OCI-LY3 (cell line): ENCODE data around the gene TNKS1BP1.

Experiments
- H2AFZ ChIP-seq: fragments of 200-600, 300-600 bp; shearing (Covaris generic); 2 replicates; pipeline ENCODE4 v1.6.0; 2014; ENCODE audit warnings: antibody characterized with exemption, low read depth, low read length
- H3K27ac ChIP-seq: fragments of 200-600, 300-600 bp; sonication (generic); 2 replicates; pipeline ENCODE4 v1.5.1; 2014; ENCODE audit warnings: mild to moderate bottlenecking, low read length, moderate library complexity, mixed read lengths
- H3K27me3 ChIP-seq: fragments of 200-600, 300-600 bp; sonication (generic); 2 replicates; pipeline ENCODE4 v1.6.1; 2014; ENCODE audit warnings: low read depth, low read length, mixed read lengths
- H3K36me3 ChIP-seq: fragments of 200-600, 300-600 bp; sonication (generic); replicated peaks from 2 replicates; pipeline ENCODE3; 2014; ENCODE audit warnings: low read depth, low read length, mixed read lengths
- H3K4me1 ChIP-seq: fragments of 300-600, 200-600 bp; sonication (generic); 2 replicates; pipeline ENCODE4 v1.6.1; 2014; ENCODE audit warnings: low read length, mixed read lengths
- H3K4me2 ChIP-seq: fragments of 200-600, 300-600 bp; sonication (generic); 2 replicates; pipeline ENCODE4 v1.6.1; 2014; ENCODE audit warnings: low read length, mixed read lengths
- H3K4me3 ChIP-seq: fragments of 300-600, 200-600 bp; sonication (generic); 2 replicates; pipeline ENCODE4 v1.5.1; 2014; ENCODE audit warnings: antibody characterized with exemption, mild to moderate bottlenecking, low read length, moderate library complexity
- H3K79me2 ChIP-seq: fragments of 300-600, 200-600 bp; shearing (Covaris generic); 2 replicates; pipeline ENCODE4 v1.6.1; 2014; ENCODE audit warnings: mild to moderate bottlenecking, low read length, mixed read lengths
- H3K9ac ChIP-seq: fragments of 300-600, 200-600 bp; shearing (Covaris generic); 2 replicates; pipeline ENCODE4 v1.6.0; 2014; ENCODE audit warnings: mild to moderate bottlenecking, low read length, moderate library complexity
- H3K9me3 ChIP-seq: fragments of 200-600, 300-600 bp; shearing (Covaris generic); 2 replicates; pipeline ENCODE4 v1.6.1; 2014; ENCODE audit warnings: low read length, mixed read lengths; ENCODE audit not compliant: insufficient read depth
- H4K20me1 ChIP-seq: fragments of 200-600, 300-600 bp; sonication (generic); 2 replicates; pipeline ENCODE4 v1.6.1; 2016; ENCODE audit warnings: low read length, mixed read lengths; ENCODE audit not compliant: insufficient read depth
- EZH2phosphoT487 ChIP-seq: fragments of 200-600 bp; shearing (Covaris generic); IDR thresholded peaks from 2 replicates; pipeline ENCODE4 v1.6.1; 2018; ENCODE audit warnings: antibody characterized with exemption, mixed run types, low read depth
- TF ChIP-seq, protein P1 (sequence below): fragments of 200-600, 300-600 bp; sonication (generic); IDR thresholded peaks from 2 replicates; pipeline ENCODE4 v1.5.1; 2014; ENCODE audit warnings: antibody characterized with exemption, low read length, low read depth

TNKS1BP1 gene

DNA sequence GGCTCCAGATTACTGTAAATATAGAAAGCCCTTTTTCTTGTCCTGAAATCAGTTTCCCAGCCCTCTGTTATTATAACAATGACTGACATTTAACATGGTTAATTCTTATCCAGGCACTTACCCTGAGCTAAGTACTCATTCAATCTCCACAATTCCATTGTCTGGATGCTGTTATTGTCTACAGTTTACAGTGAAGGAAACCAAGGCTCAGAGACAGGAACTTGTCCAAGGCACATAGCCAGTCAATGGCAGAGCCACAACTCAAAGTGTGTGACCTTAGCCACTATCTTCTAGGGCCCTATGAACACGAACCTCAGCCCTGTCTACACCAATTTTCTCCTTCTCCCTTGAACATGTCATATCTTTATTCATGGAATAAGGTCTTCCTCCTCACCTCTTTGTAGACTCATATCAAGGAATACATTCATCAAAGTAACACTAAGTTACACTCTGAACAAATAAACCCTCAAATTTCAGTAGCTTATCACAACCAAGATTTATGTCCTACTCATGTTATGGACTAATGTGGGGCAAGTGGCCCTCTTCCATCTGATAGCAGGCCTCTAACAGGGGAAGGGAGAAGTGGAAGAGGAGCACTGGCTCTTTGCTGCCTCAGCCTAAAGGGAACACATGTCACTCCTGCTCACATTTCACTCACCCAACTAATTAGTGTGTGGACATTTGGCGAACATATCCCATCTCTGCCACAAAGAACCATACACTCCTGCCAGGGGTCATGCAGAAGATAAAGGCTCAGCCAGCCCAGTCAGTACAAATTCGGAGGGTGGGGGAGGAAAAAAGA is 48.4 kb downstream of the TNKS1BP1 start:
- Histone ChIP-seq H4K20me1 (no peaks in the 10 kb centered on the region), H3K9ac (no peak overlapping the region), H3K79me2 (no peaks in the 10 kb centered on the region), H3K27ac (no peak overlapping the region), H3K4me3 (no peak overlapping the region), H3K9me3 (no peaks in the 10 kb centered on the region), H2AFZ (no peak overlapping the region), H3K36me3 (no peaks in the 10 kb centered on the region), H3K4me1 (peaks cover 4% of the 10 kb centered on the region; the same call in 1 of the 2 replicates), H3K4me2 (no peak overlapping the region), H3K27me3 (peaks cover 21% of the 10 kb centered on the region; the same call in 1 of the 2 replicates)
- no peak for TF ChIP-seq EZH2phosphoT487
- TF ChIP-seq, protein P1, sequence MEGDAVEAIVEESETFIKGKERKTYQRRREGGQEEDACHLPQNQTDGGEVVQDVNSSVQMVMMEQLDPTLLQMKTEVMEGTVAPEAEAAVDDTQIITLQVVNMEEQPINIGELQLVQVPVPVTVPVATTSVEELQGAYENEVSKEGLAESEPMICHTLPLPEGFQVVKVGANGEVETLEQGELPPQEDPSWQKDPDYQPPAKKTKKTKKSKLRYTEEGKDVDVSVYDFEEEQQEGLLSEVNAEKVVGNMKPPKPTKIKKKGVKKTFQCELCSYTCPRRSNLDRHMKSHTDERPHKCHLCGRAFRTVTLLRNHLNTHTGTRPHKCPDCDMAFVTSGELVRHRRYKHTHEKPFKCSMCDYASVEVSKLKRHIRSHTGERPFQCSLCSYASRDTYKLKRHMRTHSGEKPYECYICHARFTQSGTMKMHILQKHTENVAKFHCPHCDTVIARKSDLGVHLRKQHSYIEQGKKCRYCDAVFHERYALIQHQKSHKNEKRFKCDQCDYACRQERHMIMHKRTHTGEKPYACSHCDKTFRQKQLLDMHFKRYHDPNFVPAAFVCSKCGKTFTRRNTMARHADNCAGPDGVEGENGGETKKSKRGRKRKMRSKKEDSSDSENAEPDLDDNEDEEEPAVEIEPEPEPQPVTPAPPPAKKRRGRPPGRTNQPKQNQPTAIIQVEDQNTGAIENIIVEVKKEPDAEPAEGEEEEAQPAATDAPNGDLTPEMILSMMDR, result no peak

DNA sequence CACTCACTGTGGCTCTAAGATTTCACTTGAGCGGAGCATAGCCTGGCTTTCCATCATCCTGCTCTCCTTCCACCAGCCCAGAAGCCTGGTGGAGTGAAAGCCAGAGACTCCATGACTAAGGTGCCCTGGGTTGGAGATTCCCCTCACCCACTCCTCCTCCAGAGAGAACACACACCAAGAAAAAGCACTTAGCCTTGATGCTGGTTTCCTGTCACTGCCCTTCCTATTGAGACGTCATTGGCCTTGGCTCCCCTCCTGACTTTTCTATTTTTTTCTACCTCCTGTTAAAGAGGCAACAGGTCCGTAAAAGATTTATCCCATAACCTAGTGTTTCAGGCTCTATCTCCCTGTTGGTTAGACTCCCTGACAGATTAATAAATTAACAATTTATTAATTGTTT is 49.2 kb downstream of the TNKS1BP1 start:
- TF ChIP-seq, protein P1, result no peak
- no peak for TF ChIP-seq EZH2phosphoT487
- Histone ChIP-seq H3K4me2 (no peak overlapping the region), H3K4me3 (no peak overlapping the region), H3K36me3 (no peaks in the 10 kb centered on the region), H3K79me2 (no peaks in the 10 kb centered on the region), H4K20me1 (no peaks in the 10 kb centered on the region), H3K4me1 (peaks cover 4% of the 10 kb centered on the region; the same call in 1 of the 2 replicates), H3K9ac (no peak overlapping the region), H2AFZ (no peak overlapping the region), H3K9me3 (no peaks in the 10 kb centered on the region), H3K27me3 (peaks cover 21% of the 10 kb centered on the region; the same call in 1 of the 2 replicates), H3K27ac (no peak overlapping the region)

DNA sequence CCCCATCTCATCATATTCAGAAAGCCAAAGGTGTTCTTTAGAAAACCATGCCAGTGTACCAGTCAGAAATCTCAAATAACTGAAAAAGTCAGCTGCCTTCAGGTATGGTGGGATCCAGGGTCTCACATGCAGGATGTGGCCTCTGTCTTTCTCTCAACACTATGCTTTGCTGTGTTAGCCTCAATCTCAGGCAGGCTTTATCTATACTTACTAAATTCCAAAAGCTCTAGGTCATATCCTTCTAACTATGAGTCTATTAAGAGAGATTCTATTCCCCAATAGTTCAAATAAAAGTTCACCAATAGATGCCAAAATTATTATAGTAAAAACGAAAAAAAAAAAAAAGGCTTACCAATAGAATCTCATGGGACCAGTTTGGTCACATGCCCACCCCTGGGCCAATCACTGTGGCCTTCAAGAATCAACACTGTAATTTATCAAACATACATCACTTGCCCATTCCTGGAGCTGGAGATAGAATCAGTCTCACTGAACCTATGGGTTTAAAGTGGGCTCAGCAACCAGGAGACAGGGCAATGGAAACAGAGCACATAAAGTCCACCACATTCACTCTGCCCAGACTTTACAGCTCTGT is 49.8 kb downstream of the TNKS1BP1 start:
- H3K27ac ChIP-seq, result no peak overlapping the region
- peaks cover 26% of the 10 kb centered on the region for H3K27me3 ChIP-seq
- no peak overlapping the region for H2AFZ ChIP-seq
- H3K9me3 ChIP-seq, result no peaks in the 10 kb centered on the region
- TF ChIP-seq, protein P1, result no peak
- TF ChIP-seq EZH2phosphoT487, result no peak
- H3K4me2 ChIP-seq, result no peak overlapping the region
- H3K36me3 ChIP-seq, result no peaks in the 10 kb centered on the region
- H3K4me1 ChIP-seq, result peaks cover 4% of the 10 kb centered on the region; the same call in 1 of the 2 replicates
- H3K79me2 ChIP-seq, result no peaks in the 10 kb centered on the region
- H3K9ac ChIP-seq, result no peak overlapping the region
- H3K4me3 ChIP-seq, result no peak overlapping the region
- H4K20me1 ChIP-seq, result no peaks in the 10 kb centered on the region

DNA sequence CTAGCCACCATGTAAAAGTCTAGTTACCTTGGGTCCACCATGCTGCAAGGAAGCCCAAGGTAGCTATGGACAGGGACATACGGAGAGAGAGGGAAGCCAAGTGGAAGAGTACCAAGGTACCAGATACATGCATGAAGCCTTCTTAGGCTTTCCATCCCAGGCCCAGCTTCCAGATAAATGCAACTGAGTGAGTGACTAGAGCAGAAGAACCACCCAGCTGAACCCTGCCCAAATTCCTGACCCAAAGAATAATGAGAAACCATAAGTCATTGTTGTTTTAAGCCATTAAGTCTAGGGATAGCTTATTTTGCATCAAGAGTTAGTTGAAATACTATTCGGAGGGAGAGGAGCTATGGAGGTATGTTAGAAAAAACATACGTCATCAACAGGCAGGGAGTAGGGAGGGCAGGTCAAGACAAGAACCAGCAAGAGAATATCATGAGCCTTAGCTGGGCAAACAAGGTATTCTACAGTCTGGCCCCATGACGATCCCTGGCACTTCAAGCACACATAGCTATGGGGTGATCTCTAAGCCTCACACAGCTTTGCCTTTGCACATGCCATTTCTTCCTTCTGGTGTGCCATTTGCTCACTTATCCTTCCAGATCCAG is 51.2 kb downstream of the TNKS1BP1 start:
- peaks cover 4% of the 10 kb centered on the region; the same call in 1 of the 2 replicates for H3K4me1 ChIP-seq
- no peak overlapping the region for H2AFZ ChIP-seq
- no peak overlapping the region for H3K4me2 ChIP-seq
- no peak overlapping the region for H3K27ac ChIP-seq
- H3K4me3 ChIP-seq, result no peak overlapping the region
- no peaks in the 10 kb centered on the region for H4K20me1 ChIP-seq
- no peaks in the 10 kb centered on the region for H3K9me3 ChIP-seq
- H3K27me3 ChIP-seq, result peaks cover 29% of the 10 kb centered on the region
- no peaks in the 10 kb centered on the region for H3K36me3 ChIP-seq
- no peak overlapping the region for H3K9ac ChIP-seq
- no peaks in the 10 kb centered on the region for H3K79me2 ChIP-seq
- TF ChIP-seq EZH2phosphoT487, result no peak
- TF ChIP-seq, protein P1, result no peak
